Measurements from ENCODE around the gene HERPUD1.

Gene HERPUD1

GRCh38 chr16:56910654-56911539 lies 21.0 kb upstream of the HERPUD1 start:
- H3K27me3 ChIP-seq (ENCODE audit: insufficient read depth, low read length, poor library complexity) = no peaks in the 10 kb centered on the region
- peak overlapping the region; percentile 39; the same call in 1 of the 2 replicates for H3K27ac ChIP-seq (ENCODE audit: low read length)
- H3K4me3 ChIP-seq (ENCODE audit: low read depth in 1 of 2, low read length in 2 of 2) = no peak overlapping the region
- DNase-seq (peak; percentile 45), ATAC-seq (ENCODE audit: insufficient read depth, low read depth) (peak; percentile 84)
- H3K4me2 ChIP-seq (ENCODE audit: insufficient read depth, low read length) = no peak overlapping the region; the same call in 1 of the 2 replicates
- H3K9me3 ChIP-seq (ENCODE audit: insufficient read depth, low read length, severe bottlenecking) = no peaks in the 10 kb centered on the region
- no peak overlapping the region for H3K9ac ChIP-seq (ENCODE audit: low read depth, low read length)
- peaks cover 19% of the 10 kb centered on the region for H3K4me1 ChIP-seq (ENCODE audit: insufficient read depth, low read length)
- H3K36me3 ChIP-seq (ENCODE audit: insufficient read depth, low read length) = no peaks in the 10 kb centered on the region
- H3K79me2 ChIP-seq (ENCODE audit: insufficient read depth, low read length) = no peaks in the 10 kb centered on the region
- no peaks in the 10 kb centered on the region for H4K20me1 ChIP-seq (ENCODE audit: insufficient read depth, low read length)
- TF ChIP-seq EZH2 (IDR thresholded peaks at IDR 0.05; ENCODE audit: borderline replicate concordance, low read depth, low read length, severe bottlenecking) (no peak), CTCF (IDR thresholded peaks at IDR 0.05; ENCODE audit: borderline replicate concordance, extremely low read depth, low read length, poor library complexity, severe bottlenecking) (no peak)
- H2AFZ ChIP-seq (ENCODE audit: low read depth, low read length) = no peak overlapping the region

- H3K36me3 ChIP-seq (ENCODE audit: insufficient read depth, low read length) = no peaks in the 10 kb centered on the region
- no peaks in the 10 kb centered on the region for H3K27me3 ChIP-seq (ENCODE audit: insufficient read depth, low read length, poor library complexity)
- H3K4me2 ChIP-seq (ENCODE audit: insufficient read depth, low read length) = no peak overlapping the region
- H3K4me1 ChIP-seq (ENCODE audit: insufficient read depth, low read length) = peaks cover 19% of the 10 kb centered on the region
- H3K4me3 ChIP-seq (ENCODE audit: low read depth in 1 of 2, low read length in 2 of 2) = no peak overlapping the region
- H3K79me2 ChIP-seq (ENCODE audit: insufficient read depth, low read length) = no peaks in the 10 kb centered on the region
- TF ChIP-seq EZH2 (IDR thresholded peaks at IDR 0.05; ENCODE audit: borderline replicate concordance, low read depth, low read length, severe bottlenecking) (no peak), CTCF (IDR thresholded peaks at IDR 0.05; ENCODE audit: borderline replicate concordance, extremely low read depth, low read length, poor library complexity, severe bottlenecking) (no peak)
- no peaks in the 10 kb centered on the region for H3K9me3 ChIP-seq (ENCODE audit: insufficient read depth, low read length, severe bottlenecking)
- no peaks in the 10 kb centered on the region for H4K20me1 ChIP-seq (ENCODE audit: insufficient read depth, low read length)
- no peak for DNase-seq
- no peak overlapping the region for H3K27ac ChIP-seq (ENCODE audit: low read length)
- ATAC-seq (ENCODE audit: insufficient read depth, low read depth) = no peak
- no peak overlapping the region for H2AFZ ChIP-seq (ENCODE audit: low read depth, low read length)
- no peak overlapping the region for H3K9ac ChIP-seq (ENCODE audit: low read depth, low read length)
Observed at GRCh38 chr16:56911771-56912571, 20.0 kb upstream of the HERPUD1 start.

GRCh38 chr16:56912746-56913708 lies 18.9 kb upstream of the HERPUD1 start:
- peaks cover 19% of the 10 kb centered on the region for H3K4me1 ChIP-seq (ENCODE audit: insufficient read depth, low read length)
- H3K4me3 ChIP-seq (ENCODE audit: low read depth in 1 of 2, low read length in 2 of 2) = no peak overlapping the region
- TF ChIP-seq CTCF (IDR thresholded peaks at IDR 0.05; ENCODE audit: borderline replicate concordance, extremely low read depth, low read length, poor library complexity, severe bottlenecking) (no peak), EZH2 (IDR thresholded peaks at IDR 0.05; ENCODE audit: borderline replicate concordance, low read depth, low read length, severe bottlenecking) (no peak)
- H3K27me3 ChIP-seq (ENCODE audit: insufficient read depth, low read length, poor library complexity) = no peaks in the 10 kb centered on the region
- H3K9ac ChIP-seq (ENCODE audit: low read depth, low read length) = no peak overlapping the region
- H2AFZ ChIP-seq (ENCODE audit: low read depth, low read length) = no peak overlapping the region
- no peaks in the 10 kb centered on the region for H3K9me3 ChIP-seq (ENCODE audit: insufficient read depth, low read length, severe bottlenecking)
- no peaks in the 10 kb centered on the region for H3K79me2 ChIP-seq (ENCODE audit: insufficient read depth, low read length)
- H3K36me3 ChIP-seq (ENCODE audit: insufficient read depth, low read length) = no peaks in the 10 kb centered on the region
- no peak overlapping the region for H3K4me2 ChIP-seq (ENCODE audit: insufficient read depth, low read length)
- H4K20me1 ChIP-seq (ENCODE audit: insufficient read depth, low read length) = no peaks in the 10 kb centered on the region
- ATAC-seq (ENCODE audit: insufficient read depth, low read depth) (no peak), DNase-seq (no peak)
- H3K27ac ChIP-seq (ENCODE audit: low read length) = no peak overlapping the region
